GM12873 (cell line): ENCODE data around the gene SEMA4G.

Source experiments
- CTCF ChIP-seq: IDR thresholded peaks from 2 replicates; pipeline ENCODE4 v1.5.1; 2012; ENCODE audit warnings: low read depth, mild to moderate bottlenecking, moderate library complexity, low read length, control low read depth; ENCODE audit not compliant: insufficient read depth; ENCODE audit errors: missing control alignments

The SEMA4G gene

DNA sequence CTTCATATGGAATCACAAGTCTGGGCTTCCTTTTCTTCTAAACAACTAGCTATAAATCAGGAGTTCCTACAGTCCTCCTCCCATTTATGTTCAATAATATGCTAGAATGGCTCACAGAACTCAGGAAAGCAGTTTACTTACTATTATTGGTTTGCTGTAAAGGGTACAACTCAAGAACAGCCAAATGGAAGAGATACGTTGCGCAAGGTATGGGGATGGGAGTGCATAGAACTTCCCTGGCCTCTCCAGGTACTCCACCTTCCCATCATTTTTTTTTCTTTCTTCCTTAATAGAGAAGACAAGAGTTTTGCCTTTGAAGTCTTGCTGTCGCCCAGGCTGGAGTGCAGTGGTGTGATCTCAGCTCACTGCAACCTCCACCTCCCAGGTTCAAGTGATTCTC is 27.1 kb upstream of the SEMA4G start:
- no peak for TF ChIP-seq CTCF

- no peak for TF ChIP-seq CTCF
Measured at GRCh38 chr10:100943508-100943907, 25.8 kb upstream of the SEMA4G start.

DNA sequence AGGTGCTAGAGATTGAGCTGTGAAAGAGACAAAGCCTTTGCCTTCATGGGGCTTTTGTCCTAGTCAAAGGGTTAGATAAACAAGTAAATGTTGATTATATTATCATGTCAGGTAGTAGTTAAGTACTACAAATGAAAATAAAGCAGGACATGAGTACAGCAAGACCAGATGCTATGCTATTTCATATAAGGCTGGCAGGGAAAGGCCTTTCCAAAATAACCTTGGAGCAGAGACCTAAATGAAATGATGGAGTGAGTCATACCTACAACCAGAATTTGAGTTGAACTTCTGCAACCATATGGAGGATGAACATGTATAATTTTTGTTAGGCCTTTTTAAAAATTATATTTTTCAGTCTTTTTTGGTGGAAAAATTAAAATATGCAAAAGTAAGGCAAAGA is 23.6 kb upstream of the SEMA4G start:
- TF ChIP-seq CTCF = no peak

GRCh38 chr10:100948916-100949315 is 20.4 kb upstream of the SEMA4G start:
- no peak for TF ChIP-seq CTCF

GRCh38 chr10:100960251-100960650 is 9.1 kb upstream of the SEMA4G start:
- no peak for TF ChIP-seq CTCF

- no peak for TF ChIP-seq CTCF
Measured at GRCh38 chr10:100962351-100963080, 6.8 kb upstream of the SEMA4G start.

DNA sequence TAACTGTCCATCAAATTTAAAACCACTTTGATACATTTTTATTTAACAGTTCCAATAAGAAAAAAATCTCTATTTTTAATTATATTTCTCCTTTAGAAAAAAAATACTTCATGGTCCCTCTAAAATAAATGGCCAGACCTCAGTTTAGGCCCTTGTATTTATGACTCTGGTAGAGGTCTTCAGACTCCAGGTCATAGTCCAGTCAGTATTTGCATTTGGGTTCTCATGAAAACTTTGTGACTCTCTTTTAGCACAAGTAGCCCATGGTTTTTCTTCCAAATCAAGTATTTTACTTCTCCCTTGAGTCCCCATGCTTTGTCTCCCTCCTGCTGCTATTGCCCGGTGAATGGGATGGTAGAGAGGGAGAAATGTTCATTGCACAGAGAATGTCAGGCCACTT is 5.5 kb upstream of the SEMA4G start:
- TF ChIP-seq CTCF = no peak
